Measurements from ENCODE around the gene PARP8. TPM values are rescaled to one million over a fixed set of nuclear protein-coding genes. Genes with fewer than 3 reads are reported as not detected.
"Not testable (repeated sequence)": the region's sequence is repeated elsewhere in the genome, so short reads cannot be mapped to it uniquely, and the experiment has no call there.

The PARP8 gene
- 23.3 to 31.3 TPM (median 23.6 TPM) in 3 replicates for total RNA-seq
- long read RNA-seq, full-length matches to known transcripts = 3 of 8 reads
- long read RNA-seq, partial matches to known transcripts = 1 of 8 reads
- long read RNA-seq, other reads (novel, unspliced or antisense) = 4 of 8 reads

- Mint-ChIP-seq H3K27ac (ENCODE audit: unreplicated experiment) (peak within 1 kb of the TSS; percentile 97), H3K27me3 (ENCODE audit: low read depth) (no peaks in the 10 kb centered on the region), H3K4me3 (ENCODE audit: unreplicated experiment) (peak within 1 kb of the TSS; percentile 94), H3K9me3 (ENCODE audit: low read depth) (no peaks in the 10 kb centered on the region), H3K4me1 (ENCODE audit: low read depth) (peaks cover 39% of the 10 kb centered on the region), H3K36me3 (ENCODE audit: low read depth) (no peaks in the 10 kb centered on the region)
- no peak for TF ChIP-seq CTCF (IDR thresholded peaks at IDR 0.05)
- peak; percentile 88 for DNase-seq (ENCODE audit: low spot score)
Measured at GRCh38 chr5:50666261-50667022, at the start of gene PARP8. TSS of gene PARP8 (plus strand) at chr5:50666637. CDS start at chr5:50667096, 459 bp downstream.

GRCh38 chr5:50623666-50624065 lies 42.8 kb upstream of the PARP8 start:
- Mint-ChIP-seq H3K36me3 (ENCODE audit: low read depth) (peaks cover 2% of the 10 kb centered on the region), H3K27ac (ENCODE audit: unreplicated experiment) (no peak overlapping the region), H3K9me3 (ENCODE audit: low read depth) (peaks cover 6% of the 10 kb centered on the region), H3K4me3 (ENCODE audit: unreplicated experiment) (no peak overlapping the region), H3K4me1 (ENCODE audit: low read depth) (peaks cover 3% of the 10 kb centered on the region), H3K27me3 (ENCODE audit: low read depth) (peaks cover 12% of the 10 kb centered on the region)
- DNase-seq (ENCODE audit: low spot score) = no peak
- TF ChIP-seq CTCF (IDR thresholded peaks at IDR 0.05) = no peak

GRCh38 chr5:50634866-50635265 lies 31.6 kb upstream of the PARP8 start:
- H3K4me1 Mint-ChIP-seq (ENCODE audit: low read depth); H3K36me3 Mint-ChIP-seq (ENCODE audit: low read depth); DNase-seq (ENCODE audit: low spot score); H3K27me3 Mint-ChIP-seq (ENCODE audit: low read depth); H3K4me3 Mint-ChIP-seq (ENCODE audit: unreplicated experiment); H3K27ac Mint-ChIP-seq (ENCODE audit: unreplicated experiment); H3K9me3 Mint-ChIP-seq (ENCODE audit: low read depth): not testable (repeated sequence)

- not testable (repeated sequence) for H3K4me1 Mint-ChIP-seq (ENCODE audit: low read depth); H3K36me3 Mint-ChIP-seq (ENCODE audit: low read depth); H3K27me3 Mint-ChIP-seq (ENCODE audit: low read depth); DNase-seq (ENCODE audit: low spot score); H3K27ac Mint-ChIP-seq (ENCODE audit: unreplicated experiment); H3K9me3 Mint-ChIP-seq (ENCODE audit: low read depth); H3K4me3 Mint-ChIP-seq (ENCODE audit: unreplicated experiment)
Measured at GRCh38 chr5:50637576-50637975, 28.9 kb upstream of the PARP8 start.

- no peak overlapping the region for H3K27ac Mint-ChIP-seq (ENCODE audit: unreplicated experiment)
- no peak for TF ChIP-seq CTCF (IDR thresholded peaks at IDR 0.05)
- DNase-seq (ENCODE audit: low spot score) = no peak
- no peaks in the 10 kb centered on the region for H3K4me1 Mint-ChIP-seq (ENCODE audit: low read depth)
- H3K36me3 Mint-ChIP-seq (ENCODE audit: low read depth) = no peaks in the 10 kb centered on the region
- H3K27me3 Mint-ChIP-seq (ENCODE audit: low read depth) = peaks cover 4% of the 10 kb centered on the region
- H3K9me3 Mint-ChIP-seq (ENCODE audit: low read depth) = no peaks in the 10 kb centered on the region
- no peak overlapping the region for H3K4me3 Mint-ChIP-seq (ENCODE audit: unreplicated experiment)
Measured at GRCh38 chr5:50646591-50646990, 19.8 kb upstream of the PARP8 start.

GRCh38 chr5:50647726-50648125 lies 18.7 kb upstream of the PARP8 start:
- no peaks in the 10 kb centered on the region for H3K9me3 Mint-ChIP-seq (ENCODE audit: low read depth)
- TF ChIP-seq CTCF (IDR thresholded peaks at IDR 0.05) = no peak
- no peaks in the 10 kb centered on the region for H3K4me1 Mint-ChIP-seq (ENCODE audit: low read depth)
- H3K4me3 Mint-ChIP-seq (ENCODE audit: unreplicated experiment) = no peak overlapping the region
- no peaks in the 10 kb centered on the region for H3K36me3 Mint-ChIP-seq (ENCODE audit: low read depth)
- H3K27me3 Mint-ChIP-seq (ENCODE audit: low read depth) = no peaks in the 10 kb centered on the region
- no peak overlapping the region for H3K27ac Mint-ChIP-seq (ENCODE audit: unreplicated experiment)
- DNase-seq (ENCODE audit: low spot score) = no peak

All from chondrocyte (in vitro differentiated cells).